Sigmoid colon (tissue), 7 donors: Measurements from ENCODE around the gene CERS5. TPM values are rescaled to one million over a fixed set of nuclear protein-coding genes. Genes with fewer than 3 reads are reported as not detected.

Experiments used
- DNase-seq: peaks from one replicate; pipeline ENCODE4 v3.0.0-alpha.2; 2019
- H3K27ac ChIP-seq, 4 donors: fragments of 200-600 bp; sonication (generic); one replicate each; pipeline ENCODE4 v1.5.1; 2016 to 2019; ENCODE audit warnings: mild to moderate bottlenecking in 1 of 4
- H3K27me3 ChIP-seq, 3 donors: fragments of 200-600 bp; sonication (generic); one replicate each; pipeline ENCODE4 v1.5.1; 2019; ENCODE audit warnings: mild to moderate bottlenecking in 1 of 3
- H3K36me3 ChIP-seq, 4 donors: fragments of 200-600 bp; sonication (generic); one replicate each; pipeline ENCODE4 v1.5.1; 2016 to 2019
- H3K4me1 ChIP-seq, 4 donors: fragments of 200-600 bp; sonication (generic); one replicate each; pipeline ENCODE4 v1.5.1; 2017 to 2019
- H3K4me3 ChIP-seq, 4 donors: fragments of 200-600 bp; sonication (generic); one replicate each; pipeline ENCODE4 v1.5.1; 2017 to 2019; ENCODE audit warnings: mild to moderate bottlenecking in 2 of 4, moderate library complexity in 1 of 4
- H3K9me3 ChIP-seq, 4 donors: fragments of 200-600 bp in 3 of 4; sonication (generic) in 3 of 4; one replicate each; pipeline versions ENCODE4 v1.5.1 to v1.6.1; 2013 to 2019
- EP300 ChIP-seq, 4 donors: sonication (generic); formaldehyde crosslinking; IDR thresholded peaks; one replicate each; pipeline ENCODE4 v1.6.1; 2017; ENCODE audit warnings: antibody characterized with exemption in 4 of 4
- POLR2A ChIP-seq, 2 donors: fragments of 450-650 bp; IDR thresholded peaks; one replicate each; pipeline ENCODE4 v1.6.1; 2016; ENCODE audit warnings: antibody characterized with exemption in 2 of 2, mild to moderate bottlenecking in 2 of 2, moderate library complexity in 2 of 2
- POLR2AphosphoS5 ChIP-seq, 4 donors: sonication (generic); formaldehyde crosslinking; IDR thresholded peaks; one replicate each; pipeline ENCODE4 v1.6.1; 2017; ENCODE audit warnings: antibody characterized with exemption in 4 of 4
- WGBS, 2 donors: extraction: QIAGEN DNeasy Blood & Tissue Kit; methylation state at CpG; one replicate each; pipeline ENCODE4 v1.1.7; 2013; 5-methylcytosine and 5-hydroxymethylcytosine counted together
- intact Hi-C: fragments of 100-400 bp; cut with DNase I; formaldehyde crosslinking; loops from one replicate; pipeline ENCODE4 v1.15.1; 2023
- polyA plus RNA-seq, 3 donors: library from polyadenylated mRNA; stranded (reverse); fragments of 200-250 nt; gene quantifications; one replicate each; pipeline ENCODE4 v1.2.3, GENCODE V29; 2013
- total RNA-seq, 4 donors: library from RNA; depleted of rRNA; stranded (reverse); fragments of >200 nt; gene quantifications; one replicate each; pipeline ENCODE4 v1.1.0, GENCODE V29; 2016
- TF ChIP-seq, protein P1 (sequence below), 4 experiments: fragments of 450-650 bp in 3 of 4; fragments of 200-600 bp in 1 of 4; IDR thresholded peaks; one replicate each; pipeline ENCODE4 v1.5.1; 2016 to 2019; ENCODE audit warnings: antibody characterized with exemption in 4 of 4, mild to moderate bottlenecking in 3 of 4, moderate library complexity in 2 of 4
- donor health status: healthy with polysubstance abuse.
- donor health status: Bipolar disorder and iron deficiency.
- donor health status: healthy.

The CERS5 gene
- total and polyA plus RNA-seq, 7 donors: 4.8 to 29.1 (median 22.8) TPM

DNA sequence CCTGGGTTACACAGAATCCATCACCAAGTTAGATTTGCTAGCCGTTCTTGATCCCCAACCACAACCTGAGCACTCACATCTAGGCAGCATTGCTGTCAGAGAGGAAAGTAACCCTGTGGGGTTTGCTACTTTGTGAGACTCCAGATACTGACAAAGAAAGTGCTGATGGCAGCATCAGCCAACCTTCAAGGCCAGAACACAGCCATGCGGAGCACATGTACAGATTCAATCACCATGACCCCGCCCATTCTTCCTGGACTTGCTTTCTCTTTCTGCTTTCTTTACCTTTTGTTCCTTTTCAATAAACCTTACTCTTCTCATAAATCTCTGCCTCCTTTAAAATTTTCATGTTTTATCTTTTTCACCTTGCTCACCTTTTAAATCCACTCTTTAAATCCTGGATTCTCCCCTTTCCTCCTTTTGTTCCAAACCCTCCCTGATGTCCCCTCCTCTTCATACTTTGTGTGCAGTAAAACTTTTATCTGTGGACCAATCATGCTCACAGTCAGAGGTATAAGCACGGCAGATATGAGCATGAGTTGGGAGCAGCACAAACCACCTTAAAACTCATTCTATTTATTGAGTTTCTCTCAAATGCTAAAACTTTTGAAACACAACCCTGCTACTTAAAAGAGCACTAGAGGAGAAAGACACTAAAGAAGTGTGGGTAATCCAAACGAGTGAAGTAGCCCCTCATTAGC lies 21.9 kb upstream of the CERS5 start:
- no peak overlapping the region for H3K4me3 ChIP-seq
- WGBS, 2 donors: 59 to 68% methylated on average over 5 of the region's 5 CpGs
- peaks cover 0 to 28% (median under 1%) of the 10 kb centered on the region in 4 donors for H3K36me3 ChIP-seq
- no peaks in the 10 kb centered on the region for H3K9me3 ChIP-seq
- TF ChIP-seq POLR2A (IDR thresholded peaks at IDR 0.05): no peak
- TF ChIP-seq, protein P1, sequence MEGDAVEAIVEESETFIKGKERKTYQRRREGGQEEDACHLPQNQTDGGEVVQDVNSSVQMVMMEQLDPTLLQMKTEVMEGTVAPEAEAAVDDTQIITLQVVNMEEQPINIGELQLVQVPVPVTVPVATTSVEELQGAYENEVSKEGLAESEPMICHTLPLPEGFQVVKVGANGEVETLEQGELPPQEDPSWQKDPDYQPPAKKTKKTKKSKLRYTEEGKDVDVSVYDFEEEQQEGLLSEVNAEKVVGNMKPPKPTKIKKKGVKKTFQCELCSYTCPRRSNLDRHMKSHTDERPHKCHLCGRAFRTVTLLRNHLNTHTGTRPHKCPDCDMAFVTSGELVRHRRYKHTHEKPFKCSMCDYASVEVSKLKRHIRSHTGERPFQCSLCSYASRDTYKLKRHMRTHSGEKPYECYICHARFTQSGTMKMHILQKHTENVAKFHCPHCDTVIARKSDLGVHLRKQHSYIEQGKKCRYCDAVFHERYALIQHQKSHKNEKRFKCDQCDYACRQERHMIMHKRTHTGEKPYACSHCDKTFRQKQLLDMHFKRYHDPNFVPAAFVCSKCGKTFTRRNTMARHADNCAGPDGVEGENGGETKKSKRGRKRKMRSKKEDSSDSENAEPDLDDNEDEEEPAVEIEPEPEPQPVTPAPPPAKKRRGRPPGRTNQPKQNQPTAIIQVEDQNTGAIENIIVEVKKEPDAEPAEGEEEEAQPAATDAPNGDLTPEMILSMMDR (IDR thresholded peaks at IDR 0.05): no peak
- TF ChIP-seq EP300 (IDR thresholded peaks at IDR 0.05): no peak
- no peak for TF ChIP-seq POLR2AphosphoS5 (IDR thresholded peaks at IDR 0.05)
- intact Hi-C loops: no loop called here
- peaks cover 0 to 30% (median 18%) of the 10 kb centered on the region in 4 donors for H3K4me1 ChIP-seq
- no peaks in the 10 kb centered on the region for H3K27me3 ChIP-seq
- DNase-seq: no peak
- peak overlapping the region in 3 of 4 donors; percentile 23 to 44 (median 29) for H3K27ac ChIP-seq

DNA sequence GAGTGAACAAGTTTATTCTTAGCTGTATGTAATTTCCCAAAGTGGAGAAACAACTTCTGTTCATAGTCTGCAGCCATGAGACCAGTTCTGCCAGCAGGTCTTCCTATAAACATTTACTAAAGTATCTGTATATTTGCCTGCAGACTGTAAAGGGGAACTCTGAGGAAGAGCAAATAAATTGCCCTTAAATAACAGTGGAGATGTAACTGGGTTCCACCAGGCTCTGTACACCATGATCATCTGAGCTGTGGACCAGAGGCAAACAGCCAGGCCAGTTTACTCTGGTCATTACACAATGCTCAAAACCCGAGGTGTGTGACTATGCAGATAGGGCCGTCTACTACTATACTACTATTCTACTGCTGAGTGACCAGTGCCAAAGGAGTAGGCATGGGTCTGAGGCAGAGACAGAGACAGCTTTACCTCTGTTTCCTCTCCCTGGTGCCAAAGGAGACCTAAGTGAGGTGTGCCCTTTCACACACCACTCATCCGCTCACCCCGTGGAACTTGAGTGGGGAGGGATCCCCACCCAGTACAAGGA lies 21.1 kb upstream of the CERS5 start:
- no peaks in the 10 kb centered on the region for H3K27me3 ChIP-seq
- no peak overlapping the region for H3K4me3 ChIP-seq
- H3K27ac ChIP-seq: peak overlapping the region; percentile 21 to 44 (median 26)
- H3K4me1 ChIP-seq: peaks cover 0 to 30% (median 18%) of the 10 kb centered on the region in 4 donors
- peak; percentile 70 for DNase-seq
- peaks cover 0 to 26% (median 0%) of the 10 kb centered on the region in 4 donors for H3K36me3 ChIP-seq
- 29 to 70% methylated on average over 4 of the region's 4 CpGs for WGBS, 2 donors
- no peaks in the 10 kb centered on the region for H3K9me3 ChIP-seq
- TF ChIP-seq, protein P1 (IDR thresholded peaks at IDR 0.05): no peak
- TF ChIP-seq POLR2A (IDR thresholded peaks at IDR 0.05) (no peak), POLR2AphosphoS5 (IDR thresholded peaks at IDR 0.05) (no peak), EP300 (IDR thresholded peaks at IDR 0.05) (no peak)
- intact Hi-C loops: no loop called here

DNA sequence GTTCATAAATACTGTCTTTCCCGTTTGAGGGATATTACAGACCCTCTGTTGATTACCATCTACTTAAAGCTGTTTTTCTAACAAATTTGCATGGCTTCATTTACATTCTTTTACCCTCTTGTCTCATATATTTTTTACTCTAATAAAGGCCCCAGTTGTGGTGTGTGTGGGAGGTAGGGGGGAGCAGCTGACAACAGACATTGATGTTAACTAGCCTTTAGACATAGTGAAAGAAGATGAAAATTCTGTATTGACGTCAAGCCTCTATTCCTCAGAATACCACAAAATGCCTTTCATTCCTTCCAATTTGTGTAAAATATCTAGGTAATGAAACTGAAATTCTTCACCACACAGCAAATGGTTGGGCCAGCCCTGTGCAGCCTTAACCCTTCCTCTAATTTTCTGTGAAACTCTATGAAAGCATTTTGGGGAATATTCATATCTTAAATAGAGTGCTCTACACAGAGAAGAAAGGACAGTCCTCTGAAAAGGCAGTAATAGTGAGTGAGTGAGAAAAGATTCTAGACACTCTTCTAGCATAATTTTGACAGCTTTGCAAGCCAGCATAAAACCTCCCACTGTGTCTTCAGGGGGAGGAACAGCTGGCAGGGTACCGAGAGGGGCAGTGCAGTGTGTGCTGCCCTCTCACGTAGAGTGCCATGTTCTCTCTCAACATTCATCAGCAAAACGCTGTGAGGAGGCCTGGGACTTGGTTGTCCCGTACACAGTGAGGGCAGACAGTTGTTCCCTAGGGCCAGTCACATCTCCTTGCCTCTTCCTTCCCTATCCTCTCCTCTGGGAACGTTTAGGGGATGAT lies 20.1 kb upstream of the CERS5 start:
- peak overlapping the region in 3 of 4 donors; percentile 21 to 44 (median 23) for H3K27ac ChIP-seq
- no peak for DNase-seq
- no peaks in the 10 kb centered on the region for H3K9me3 ChIP-seq
- no peaks in the 10 kb centered on the region for H3K27me3 ChIP-seq
- no peak overlapping the region for H3K4me3 ChIP-seq
- H3K4me1 ChIP-seq: peaks cover 0 to 30% (median 18%) of the 10 kb centered on the region in 4 donors
- intact Hi-C loops: no loop called here
- TF ChIP-seq POLR2A (IDR thresholded peaks at IDR 0.05) (no peak), EP300 (IDR thresholded peaks at IDR 0.05) (no peak), POLR2AphosphoS5 (IDR thresholded peaks at IDR 0.05) (no peak)
- TF ChIP-seq, protein P1 (IDR thresholded peaks at IDR 0.05): no peak
- 76% methylated on average over 7 of the region's 7 CpGs for WGBS, 2 donors
- peaks cover 0 to 21% (median 2%) of the 10 kb centered on the region in 4 donors for H3K36me3 ChIP-seq

DNA sequence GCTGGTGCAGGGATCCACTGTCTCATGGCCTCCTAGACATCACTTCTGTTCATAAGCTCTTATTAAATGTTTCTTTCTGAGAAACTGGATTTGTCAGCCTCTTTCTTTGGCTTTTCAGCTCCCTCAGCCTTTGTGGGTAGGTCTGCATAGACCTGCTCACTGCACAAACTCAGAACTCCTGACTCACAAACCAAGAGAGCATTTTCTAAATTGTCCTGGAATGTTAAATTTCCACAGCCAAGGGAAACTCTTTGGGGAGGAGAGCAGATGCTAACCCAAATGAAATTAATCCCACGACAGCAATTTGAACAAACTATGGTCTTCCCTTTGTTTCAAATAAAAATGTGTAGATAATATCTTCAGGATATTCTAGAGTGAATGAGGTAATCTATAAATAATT lies 19.5 kb upstream of the CERS5 start:
- Histone ChIP-seq H3K36me3 (peaks cover 0 to 19% (median 4%) of the 10 kb centered on the region in 4 donors), H3K4me3 (no peak overlapping the region), H3K27me3 (no peaks in the 10 kb centered on the region), H3K9me3 (no peaks in the 10 kb centered on the region), H3K27ac (peak overlapping the region in 2 of 4 donors; percentile 21 to 44), H3K4me1 (peaks cover 0 to 30% (median 18%) of the 10 kb centered on the region in 4 donors)
- intact Hi-C loops: no loop called here
- no peak for TF ChIP-seq POLR2AphosphoS5 (IDR thresholded peaks at IDR 0.05)
- TF ChIP-seq EP300 (IDR thresholded peaks at IDR 0.05): no peak
- TF ChIP-seq POLR2A (IDR thresholded peaks at IDR 0.05): no peak
- TF ChIP-seq, protein P1 (IDR thresholded peaks at IDR 0.05): no peak
- WGBS, 2 donors: 89 to 95% methylated on average over 1 of the region's 1 CpG
- no peak for DNase-seq
